Stimulated activated CD4-positive, alpha-beta T cell treated with anti-CD3 and anti-CD28 coated beads, Interleukin-2, amount 100 ng/mL, for 24 hours (primary cell): ENCODE results near the gene MCM9.
A peak's percentile ranks its signal among the peaks of the same experiment; 100 is the strongest.

Source experiments
- DNase-seq, 2 donors: peaks; one replicate each; pipeline ENCODE4 v3.0.0-alpha.2; 2020

The MCM9 gene

DNA sequence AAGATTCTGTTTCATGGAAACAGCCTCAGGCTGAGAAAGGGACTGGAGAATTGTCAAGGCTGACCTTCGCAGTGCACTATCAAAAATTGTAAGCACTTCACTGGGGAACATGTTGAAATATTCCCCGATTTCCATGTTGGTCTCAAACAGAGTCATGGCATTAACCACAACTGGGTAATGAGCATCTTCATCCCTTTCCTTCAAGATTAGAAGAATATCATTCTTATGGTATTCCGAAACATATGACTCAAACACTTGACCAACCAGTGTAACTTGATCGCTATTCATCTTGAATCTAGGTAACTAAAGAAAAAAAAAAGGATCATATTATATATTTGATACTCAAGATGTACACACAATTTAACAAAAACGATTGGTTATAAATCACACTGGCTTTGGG lies 3.5 kb downstream of the MCM9 start:
- DNase-seq = no peak

DNA sequence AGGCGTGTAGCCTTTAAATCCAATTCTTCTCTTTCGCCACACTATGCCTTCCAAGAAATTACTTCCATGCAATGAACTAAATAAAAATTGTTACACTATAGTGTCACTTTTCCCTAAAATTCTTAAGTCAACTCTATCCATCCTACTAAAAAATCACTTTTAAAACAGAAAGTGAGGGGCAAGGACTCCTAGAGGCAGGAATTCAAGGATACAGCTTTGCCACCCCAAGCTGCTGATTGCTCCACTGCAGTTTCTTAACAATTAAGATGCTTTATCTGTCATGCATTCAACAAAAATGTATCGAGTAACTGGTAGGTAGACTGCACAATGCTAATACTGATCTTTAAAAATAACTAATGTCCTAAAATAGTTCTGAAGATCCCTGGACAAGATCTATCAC lies 4.3 kb downstream of the MCM9 start:
- DNase-seq = no peak

GRCh38 chr6:118923035-118923434 lies 11.9 kb downstream of the MCM9 start:
- DNase-seq = no peak

GRCh38 chr6:118921084-118921483 lies 13.9 kb downstream of the MCM9 start:
- DNase-seq = no peak

DNA sequence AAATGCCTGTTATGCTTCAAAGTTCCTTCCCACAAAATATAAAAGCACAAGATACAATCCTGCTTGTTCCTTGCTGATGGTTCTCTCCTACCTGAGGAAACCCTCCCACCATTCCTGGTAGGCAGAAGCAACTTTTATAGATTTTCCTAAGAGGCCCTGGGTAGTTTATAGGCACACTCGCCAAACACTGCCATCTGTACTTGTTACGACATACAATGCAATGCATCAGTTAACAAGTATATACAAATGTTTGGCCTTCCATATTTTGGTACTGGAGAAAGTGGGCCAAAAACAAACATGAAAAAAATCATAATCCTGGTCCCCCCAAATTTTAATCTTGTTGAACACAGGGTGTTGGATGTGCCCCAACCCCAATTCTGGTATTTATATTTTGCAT lies 16.6 kb downstream of the MCM9 start:
- DNase-seq = no peak

DNA sequence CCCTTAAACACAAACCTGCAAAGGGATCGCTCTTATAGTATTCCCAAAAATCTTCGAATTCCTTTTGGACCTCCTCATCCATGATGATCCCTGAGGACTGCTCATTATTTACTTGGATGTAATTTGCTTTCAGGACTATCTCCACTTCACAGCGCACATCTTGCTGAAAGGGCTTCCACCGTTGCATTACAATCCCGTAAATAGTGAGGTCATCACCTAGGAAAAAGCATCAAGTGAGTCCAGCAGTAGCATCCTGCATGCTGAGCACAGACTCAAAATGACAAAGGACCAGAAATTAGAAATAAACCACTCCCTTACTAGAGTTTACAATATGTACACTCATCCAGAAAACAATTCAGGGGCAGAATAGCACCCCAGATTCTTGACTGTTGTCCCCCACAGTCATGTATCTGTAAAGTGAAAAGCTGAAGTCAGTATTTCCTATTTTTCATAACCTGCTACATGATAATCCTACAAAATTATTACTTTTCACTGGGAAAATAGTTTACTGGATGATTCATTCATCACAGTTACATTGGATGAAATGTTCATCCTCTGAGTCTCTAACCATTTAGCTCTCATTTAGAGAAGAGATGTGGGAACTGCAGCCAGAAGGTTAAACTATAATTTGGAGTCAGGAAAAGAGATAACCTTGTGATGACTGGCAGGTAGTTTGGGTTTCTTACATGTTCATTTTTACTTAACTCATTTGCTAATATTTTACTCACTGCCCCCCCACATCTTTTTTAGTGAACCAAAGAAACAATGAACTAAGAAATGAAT lies 17.2 kb downstream of the MCM9 start:
- no peak for DNase-seq

DNA sequence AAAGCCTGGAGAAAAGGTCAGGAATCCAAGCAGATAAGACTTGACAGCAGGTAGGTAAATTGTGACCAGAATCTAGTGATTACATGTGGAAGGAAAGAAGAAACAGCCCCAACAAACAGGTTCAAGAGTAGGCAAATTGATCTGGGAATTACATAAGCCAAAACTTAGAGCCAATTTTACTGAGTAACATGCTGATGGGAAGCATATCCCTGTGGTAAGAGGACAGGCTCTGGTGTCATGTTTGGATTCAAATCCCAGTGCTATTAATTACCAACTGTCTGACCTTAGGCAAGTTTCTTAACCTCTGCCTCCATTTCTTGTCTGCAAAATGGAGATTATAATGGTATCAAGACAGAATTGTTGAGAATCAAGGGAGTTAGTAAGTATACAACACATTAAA lies 20.4 kb downstream of the MCM9 start:
- no peak for DNase-seq

DNA sequence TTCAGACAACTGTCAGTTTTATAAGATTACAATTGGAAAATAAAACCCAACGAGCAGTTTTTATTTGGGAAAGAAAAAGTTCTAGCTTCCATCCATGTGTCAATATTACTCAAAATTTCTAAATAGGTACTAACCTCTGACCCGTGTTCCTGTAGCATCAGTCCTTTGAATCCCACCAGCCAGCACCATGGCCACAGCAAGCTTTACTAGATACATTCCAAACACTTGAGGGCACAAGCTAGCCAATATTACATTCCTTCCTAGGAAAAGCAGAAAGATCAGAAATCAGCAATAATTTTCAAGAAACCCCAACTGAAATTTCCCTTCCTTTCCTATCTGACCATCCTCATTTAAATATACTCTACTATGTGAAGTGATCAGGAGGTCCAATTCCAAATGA lies 21.8 kb downstream of the MCM9 start:
- no peak for DNase-seq

- DNase-seq = no peak
Measured at GRCh38 chr6:118912646-118913045, 22.3 kb downstream of the MCM9 start.

DNA sequence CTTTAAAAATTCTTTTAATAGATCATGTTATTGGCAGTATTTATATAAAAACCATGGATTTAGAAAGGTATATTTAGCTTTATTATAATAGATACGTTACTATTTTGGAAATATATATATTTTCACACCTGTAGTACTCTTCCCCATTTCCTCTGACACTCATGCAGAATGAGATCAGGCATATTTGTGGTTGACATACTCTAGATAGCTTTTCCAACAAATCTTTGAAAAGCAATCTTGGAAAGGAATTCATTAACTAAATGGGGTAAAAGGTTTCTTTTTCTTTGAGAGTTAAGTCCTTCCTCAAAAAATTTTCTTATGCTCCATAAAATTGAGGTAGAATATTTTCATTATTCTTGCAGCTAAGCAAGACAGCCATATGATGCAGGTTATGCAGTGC lies 26.5 kb downstream of the MCM9 start:
- no peak for DNase-seq

DNA sequence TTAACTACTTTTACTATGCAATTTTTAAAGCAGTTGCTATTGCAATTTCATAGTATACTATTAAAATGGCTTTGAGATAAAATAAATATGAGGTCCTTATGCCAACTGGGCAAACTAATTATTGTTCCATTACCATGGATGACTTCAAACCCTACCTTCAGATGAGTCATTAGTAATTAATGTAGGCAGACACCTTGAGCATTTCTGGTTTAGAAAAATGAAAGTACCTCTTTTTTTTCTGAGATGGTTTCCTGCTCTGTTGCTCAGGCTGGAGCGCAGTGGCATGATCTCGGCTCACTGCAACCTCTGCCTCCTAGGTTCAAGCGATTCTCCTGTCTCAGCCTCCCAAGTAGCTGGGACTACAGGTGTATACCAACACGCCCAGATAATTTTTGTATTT lies 29.1 kb downstream of the MCM9 start:
- no peak for DNase-seq

DNA sequence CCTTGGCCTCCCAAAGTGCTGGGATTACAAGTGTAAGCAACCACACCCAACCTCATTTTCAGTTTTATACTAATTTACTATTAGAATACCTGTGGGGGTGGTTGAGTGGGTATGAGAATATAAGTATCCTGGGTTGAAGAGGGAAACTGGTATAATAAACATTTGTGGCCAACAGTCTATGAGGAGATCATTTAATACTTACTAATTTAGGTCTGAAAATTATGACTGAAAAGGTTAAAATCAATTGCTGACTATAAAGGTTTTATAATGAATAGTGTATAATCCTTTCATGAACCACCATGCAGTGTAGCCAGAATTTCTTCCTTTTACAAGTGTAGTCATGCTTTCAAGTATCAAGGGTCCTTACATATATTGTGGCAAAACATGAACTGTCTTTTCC lies 29.9 kb downstream of the MCM9 start:
- no peak for DNase-seq

GRCh38 chr6:118903691-118904090 lies 31.3 kb downstream of the MCM9 start:
- no peak for DNase-seq

DNA sequence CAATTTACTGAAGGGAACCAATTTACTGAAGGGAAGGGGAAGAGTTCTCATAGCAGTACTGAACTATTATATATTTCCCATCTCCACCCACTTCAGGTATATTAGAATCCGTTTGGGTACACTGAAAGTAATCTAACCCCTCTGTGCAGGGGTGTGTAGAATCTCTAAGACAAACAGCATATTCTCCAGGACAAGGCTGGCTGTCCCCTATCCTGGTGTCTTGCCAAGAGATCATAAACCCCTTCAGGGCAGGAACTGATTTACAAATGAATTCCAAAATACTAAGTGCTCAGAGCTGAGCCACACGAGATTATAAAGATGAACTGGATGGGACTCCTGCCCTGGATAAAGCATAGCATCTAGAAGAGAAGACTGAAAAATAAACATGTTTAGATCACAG lies 31.8 kb downstream of the MCM9 start:
- DNase-seq = no peak

- DNase-seq = no peak
Measured at GRCh38 chr6:118902726-118903125, 32.2 kb downstream of the MCM9 start.

- no peak for DNase-seq
Measured at GRCh38 chr6:118899948-118900347, 35.0 kb downstream of the MCM9 start.

GRCh38 chr6:118897386-118897785 lies 37.6 kb downstream of the MCM9 start:
- DNase-seq = no peak

GRCh38 chr6:118896339-118897136 lies 38.4 kb downstream of the MCM9 start:
- DNase-seq = no peak

DNA sequence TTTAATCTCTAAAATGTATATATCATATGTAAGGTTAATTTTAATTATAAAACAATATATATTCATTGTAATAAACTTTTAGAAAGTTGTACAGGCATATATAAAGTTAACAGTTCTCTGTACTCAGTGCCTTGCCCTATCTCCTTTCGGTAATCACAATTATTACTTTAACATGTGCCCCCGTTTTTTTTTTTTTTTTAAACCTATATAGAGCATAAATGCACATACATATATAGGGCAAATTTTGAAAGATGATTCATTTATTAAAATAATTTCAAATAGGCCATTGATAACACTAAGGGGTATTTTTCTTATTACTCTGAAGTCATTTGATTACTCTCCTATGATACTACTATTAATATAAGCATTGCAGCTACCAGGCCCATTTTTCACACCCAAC lies 39.1 kb downstream of the MCM9 start:
- no peak for DNase-seq

DNA sequence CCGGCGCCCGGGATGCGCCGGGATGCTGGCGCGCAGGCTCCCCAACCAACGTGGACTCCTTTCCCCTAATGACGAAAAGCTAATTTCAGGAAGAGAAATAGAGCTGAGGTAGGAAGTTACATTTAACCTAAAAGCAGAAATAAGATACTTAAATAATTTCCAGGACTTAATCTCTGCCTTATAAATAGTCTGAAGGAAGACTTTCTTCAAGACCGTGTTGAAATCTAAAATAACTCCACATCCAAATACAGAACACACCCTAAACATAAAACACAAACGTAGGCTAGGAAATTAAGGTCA lies 39.7 kb downstream of the MCM9 start:
- no peak for DNase-seq

DNA sequence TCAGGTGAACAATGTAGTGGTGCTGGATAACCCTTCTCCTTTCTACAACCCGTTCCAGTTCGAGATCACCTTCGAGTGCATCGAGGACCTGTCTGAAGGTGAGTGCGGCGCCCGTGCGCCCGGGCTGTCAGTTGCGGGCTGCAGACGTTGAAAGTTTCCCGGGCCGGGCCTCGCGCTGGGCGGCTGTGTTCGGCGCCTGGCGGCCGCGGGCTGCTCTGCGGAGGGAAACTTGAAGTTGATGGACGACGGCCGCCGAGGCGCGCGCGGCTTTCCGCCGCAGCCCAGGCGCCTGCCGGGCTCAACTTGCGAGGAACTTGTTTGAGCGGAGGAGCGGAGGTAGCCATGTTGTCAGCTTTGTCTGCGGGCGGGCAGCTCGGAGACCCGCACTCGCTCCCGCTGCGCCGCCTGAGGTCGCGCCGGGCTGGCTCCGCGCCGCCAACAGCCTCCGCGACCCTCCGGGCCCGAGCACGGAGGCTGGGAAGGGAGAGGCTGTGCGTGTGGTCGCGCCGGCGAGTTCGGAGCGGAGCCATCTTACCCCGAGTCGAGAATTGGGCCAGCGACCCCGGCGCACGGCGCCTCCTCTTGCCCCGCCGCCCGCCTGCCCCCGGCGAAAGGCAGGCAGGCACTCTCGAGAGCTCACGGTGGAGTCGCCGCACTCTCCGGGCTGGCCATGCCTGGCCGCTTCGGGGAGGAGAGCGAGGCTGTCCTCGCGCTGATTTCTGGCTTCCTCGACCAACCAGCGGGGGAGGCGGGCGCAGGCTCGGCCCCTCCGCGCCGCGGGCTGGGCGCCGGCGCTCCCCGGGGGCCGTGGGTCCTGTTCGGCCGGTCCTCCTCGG lies 40.3 kb downstream of the MCM9 start:
- DNase-seq = peak; percentile 64 to 66

- DNase-seq = peak; percentile 94
Measured at GRCh38 chr6:118893807-118894424, 41.0 kb downstream of the MCM9 start, which contains the start of gene ASF1A. ASF1A (plus strand) TSS chr6:118894152; CDS start chr6:118894414, 262 bp downstream.
